ENCODE measurements around the gene SCG3.

GRCh38 chr15:51718746-51719145, 37.4 kb downstream of the SCG3 start:
- TF ChIP-seq POLR2A (IDR thresholded peaks at IDR 0.05) (no peak), POLR2AphosphoS5 (IDR thresholded peaks at IDR 0.05) (no peak)
- TF ChIP-seq, protein P1, sequence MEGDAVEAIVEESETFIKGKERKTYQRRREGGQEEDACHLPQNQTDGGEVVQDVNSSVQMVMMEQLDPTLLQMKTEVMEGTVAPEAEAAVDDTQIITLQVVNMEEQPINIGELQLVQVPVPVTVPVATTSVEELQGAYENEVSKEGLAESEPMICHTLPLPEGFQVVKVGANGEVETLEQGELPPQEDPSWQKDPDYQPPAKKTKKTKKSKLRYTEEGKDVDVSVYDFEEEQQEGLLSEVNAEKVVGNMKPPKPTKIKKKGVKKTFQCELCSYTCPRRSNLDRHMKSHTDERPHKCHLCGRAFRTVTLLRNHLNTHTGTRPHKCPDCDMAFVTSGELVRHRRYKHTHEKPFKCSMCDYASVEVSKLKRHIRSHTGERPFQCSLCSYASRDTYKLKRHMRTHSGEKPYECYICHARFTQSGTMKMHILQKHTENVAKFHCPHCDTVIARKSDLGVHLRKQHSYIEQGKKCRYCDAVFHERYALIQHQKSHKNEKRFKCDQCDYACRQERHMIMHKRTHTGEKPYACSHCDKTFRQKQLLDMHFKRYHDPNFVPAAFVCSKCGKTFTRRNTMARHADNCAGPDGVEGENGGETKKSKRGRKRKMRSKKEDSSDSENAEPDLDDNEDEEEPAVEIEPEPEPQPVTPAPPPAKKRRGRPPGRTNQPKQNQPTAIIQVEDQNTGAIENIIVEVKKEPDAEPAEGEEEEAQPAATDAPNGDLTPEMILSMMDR (IDR thresholded peaks at IDR 0.05 in 8 of 11, conservative IDR thresholded peaks at IDR 0.05 in 3 of 11) = no peak

Measured in spleen (tissue), 7 donors.